HG02759 (cell line): ENCODE results near the gene CHST11.

Experiments used
- ATAC-seq: cut with Tn5 transposase; IDR thresholded peaks from one replicate; pipeline ENCODE4 v1.9.1; 2021; ENCODE audit warnings: mild to moderate bottlenecking, moderate library complexity; ENCODE audit not compliant: unreplicated experiment

Gene CHST11

DNA sequence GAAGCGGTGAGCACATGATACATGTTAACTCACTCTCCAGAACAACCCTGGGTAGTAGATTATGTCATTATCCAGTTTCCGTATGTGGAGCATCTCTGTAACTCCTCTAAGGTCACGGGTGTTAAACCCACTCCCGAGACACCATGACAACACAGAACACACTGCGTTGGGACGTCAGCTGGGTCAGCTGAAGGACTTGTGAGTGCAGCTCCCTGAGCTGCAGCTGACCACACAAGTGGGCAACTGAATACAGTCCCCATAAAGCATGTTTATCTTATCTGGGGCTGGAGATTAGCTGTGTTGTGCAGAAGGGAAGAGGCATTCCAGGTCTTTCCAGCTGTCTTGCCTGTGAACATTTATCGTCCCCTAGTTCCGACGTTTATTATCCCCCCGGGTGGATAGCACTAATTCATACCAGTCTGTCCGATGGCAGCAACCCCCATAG lies 211.5 kb downstream of the CHST11 start:
- no peak for ATAC-seq

DNA sequence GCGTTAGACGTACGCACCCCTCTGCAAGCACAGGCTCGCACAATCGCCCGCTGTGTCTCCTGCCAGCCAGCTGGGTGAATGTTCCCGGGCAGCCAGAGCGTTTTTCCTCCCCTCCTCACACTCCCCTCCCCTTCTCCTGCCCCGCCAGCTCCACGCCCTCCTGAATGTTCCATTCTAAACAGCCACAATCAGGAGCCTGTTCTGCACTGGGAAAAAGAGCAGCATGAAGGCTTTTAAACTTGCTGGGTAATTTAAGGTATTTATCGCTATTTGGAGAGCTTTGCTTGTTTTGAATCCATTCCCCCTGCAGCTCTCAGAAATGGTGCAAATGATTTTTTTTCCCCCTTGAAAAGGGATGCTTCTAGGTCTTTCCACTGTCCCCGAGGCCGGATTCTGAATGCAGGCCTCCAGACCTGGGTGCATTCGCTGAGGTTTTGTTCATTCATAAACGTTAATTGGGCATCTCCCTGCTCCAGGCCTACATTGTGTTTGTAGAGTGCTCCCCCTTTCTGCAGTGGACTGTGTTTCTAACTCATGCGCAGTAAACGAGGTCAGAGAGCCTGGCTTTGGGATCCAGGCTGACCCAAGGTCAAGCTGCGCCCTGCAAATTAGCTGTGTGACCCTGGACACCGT lies 212.5 kb downstream of the CHST11 start:
- ATAC-seq: no peak

DNA sequence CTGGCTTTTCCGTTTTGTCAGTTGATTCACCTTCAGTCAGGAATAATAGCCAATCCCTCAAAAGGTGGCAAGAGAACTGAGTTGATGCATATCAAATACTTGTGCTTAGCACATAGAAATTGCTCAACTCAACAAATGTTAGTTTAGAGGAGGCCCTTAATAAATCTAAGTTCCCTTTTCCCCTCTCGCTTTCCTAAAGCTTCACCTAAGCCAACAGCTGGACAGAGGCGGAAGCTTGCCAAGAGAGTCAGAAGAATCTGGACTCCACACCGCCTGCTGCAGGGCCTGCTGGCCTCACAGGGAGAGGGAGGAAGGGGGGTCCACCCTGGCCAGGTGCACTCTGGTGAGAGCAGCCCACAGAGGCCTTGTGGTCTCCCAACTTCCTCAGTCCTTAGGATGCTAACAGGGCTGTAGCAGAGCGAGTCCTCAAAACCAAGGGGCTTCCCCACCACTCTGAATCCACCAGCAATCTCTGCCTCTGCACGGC lies 213.1 kb downstream of the CHST11 start:
- peak; percentile 60 for ATAC-seq

DNA sequence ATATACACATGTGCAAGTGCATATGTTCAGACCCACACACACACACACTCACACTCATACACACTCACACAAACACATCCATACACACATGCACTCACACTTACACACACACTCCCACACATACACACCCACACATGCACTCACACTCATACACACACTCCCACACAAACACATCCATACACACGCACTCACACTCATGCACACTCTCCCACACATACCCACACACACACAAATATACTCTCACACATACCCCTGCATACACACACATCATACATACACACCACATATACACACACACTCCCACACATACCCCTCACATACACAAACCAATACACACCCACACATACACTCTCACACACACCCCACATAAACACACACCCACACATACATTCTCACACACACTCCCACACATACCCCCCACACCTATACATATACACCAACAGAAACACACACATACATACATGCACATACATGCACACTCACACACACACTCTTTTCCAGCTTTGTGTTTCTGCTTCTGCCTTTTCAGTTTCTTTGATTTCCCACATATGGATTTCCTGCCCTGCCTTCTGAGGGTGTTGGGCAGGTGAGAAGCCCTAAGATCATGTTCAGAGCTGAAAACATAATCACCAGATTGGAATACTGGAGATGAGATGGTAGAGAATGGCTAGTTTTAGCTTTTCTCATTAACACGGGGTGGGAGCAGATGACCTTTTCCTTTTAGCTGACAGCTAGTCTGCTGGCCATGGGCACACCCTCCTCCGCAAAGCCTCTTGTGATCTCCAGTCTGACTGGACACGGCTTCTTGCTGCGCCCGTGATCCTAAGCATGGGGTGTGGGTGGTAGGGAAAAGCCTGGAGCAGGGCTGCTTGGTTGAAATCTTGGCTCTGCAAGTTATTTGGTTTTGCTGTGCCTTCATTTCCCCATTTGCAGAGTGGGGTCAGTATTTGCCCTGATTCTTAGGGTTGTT lies 214.0 kb downstream of the CHST11 start:
- no peak for ATAC-seq

DNA sequence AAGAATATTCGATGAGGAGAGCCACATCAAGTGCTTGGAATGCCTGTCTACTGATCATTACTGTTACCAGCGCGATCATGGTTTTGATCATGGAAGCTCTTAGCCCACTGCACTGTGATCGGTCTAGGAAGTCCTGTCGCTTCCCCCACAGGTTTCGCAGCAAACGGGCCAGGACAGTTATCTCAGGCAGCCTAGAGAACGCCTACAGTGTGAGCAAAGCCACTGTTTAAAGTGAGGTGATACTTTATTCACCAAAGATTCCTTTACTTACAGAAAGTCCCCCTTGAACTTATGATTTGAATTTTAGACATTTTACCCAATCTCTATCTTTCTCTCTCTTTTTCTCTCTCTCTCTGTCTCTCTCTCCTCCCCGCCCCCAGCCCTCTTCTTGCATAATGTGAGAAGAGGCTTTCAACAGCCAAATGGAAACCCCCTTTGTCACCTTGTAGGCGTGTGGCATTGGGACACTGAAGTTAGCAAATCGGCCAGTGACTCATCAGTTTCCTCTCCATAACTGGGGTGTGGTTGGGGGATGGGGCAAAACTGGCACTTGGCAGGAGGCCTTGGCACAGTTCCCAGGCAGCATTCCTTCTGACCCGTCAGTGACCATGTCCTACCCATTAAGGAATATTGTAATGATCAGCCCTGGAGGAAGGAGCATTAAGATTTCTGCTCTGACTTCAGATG lies 214.8 kb downstream of the CHST11 start:
- ATAC-seq: peak; percentile 74

DNA sequence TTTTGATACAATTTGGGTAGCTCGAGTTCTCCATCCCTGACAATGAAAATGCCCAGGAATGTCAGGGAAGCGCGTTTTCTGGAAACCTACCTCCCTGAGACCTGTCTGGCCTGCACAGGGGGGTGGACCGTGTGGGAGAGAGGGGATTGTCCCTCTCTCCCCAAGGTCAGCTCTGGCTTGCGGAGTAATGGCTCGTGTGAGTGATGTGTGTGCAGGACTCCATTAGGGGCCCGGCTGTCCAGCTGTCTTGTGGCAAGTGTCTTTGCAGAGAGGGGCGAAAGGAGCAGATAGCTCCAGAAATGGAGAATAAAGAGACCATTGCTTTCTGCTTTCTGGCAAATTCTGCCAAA lies 215.3 kb downstream of the CHST11 start:
- no peak for ATAC-seq

DNA sequence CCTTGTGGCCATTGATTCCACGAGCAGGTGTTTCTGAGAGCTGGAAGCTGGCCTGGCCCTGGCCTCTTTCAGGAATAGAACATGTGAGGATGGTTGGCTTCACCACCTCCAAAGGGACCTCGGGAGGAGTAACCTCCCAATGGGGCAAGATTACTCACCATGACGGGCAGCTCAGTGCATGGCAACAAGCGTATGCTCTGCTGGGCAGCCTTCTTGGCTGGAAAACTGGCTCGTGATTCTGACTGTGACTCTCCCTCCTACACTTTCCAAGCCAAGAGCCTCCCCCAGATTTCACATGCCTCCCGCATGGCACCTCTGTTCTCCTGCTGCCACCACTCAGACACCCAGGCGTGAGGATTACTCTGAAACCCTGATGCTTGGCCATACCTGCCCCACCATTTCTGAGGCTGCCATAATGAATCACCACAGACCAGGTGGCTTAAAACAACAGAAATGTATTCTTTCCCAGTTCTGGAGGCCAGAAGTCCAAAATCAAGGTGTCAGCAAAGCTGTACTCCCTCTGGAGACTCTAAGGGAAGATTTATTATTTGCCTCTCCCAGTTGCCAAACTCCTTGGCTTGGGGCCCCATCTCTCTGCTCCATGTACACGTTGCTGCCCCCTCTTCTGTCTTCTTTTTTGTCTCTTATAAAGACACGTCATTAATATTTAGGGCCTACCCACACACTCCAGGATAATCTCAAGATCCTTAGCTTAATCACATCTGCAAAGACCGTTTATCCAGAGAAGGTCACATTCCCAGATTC lies 215.9 kb downstream of the CHST11 start:
- ATAC-seq: no peak

DNA sequence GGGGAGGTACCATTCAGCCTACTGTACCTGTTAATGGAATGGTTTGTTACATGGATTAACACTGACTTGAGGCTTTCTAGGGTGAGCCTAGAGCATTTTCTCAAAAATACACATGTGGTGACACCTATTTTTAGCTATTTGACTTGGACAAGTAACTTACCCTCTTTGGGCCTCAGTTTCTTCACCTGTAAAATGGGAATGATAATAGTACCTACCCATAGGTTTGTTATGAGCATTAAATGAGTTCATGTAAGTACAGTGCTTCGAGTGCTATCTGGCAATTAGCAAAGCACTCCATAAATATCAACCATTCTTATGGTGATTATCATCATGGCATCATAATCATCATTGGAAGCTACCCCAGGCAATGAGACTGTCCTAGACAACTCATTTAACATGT lies 216.5 kb downstream of the CHST11 start:
- no peak for ATAC-seq

DNA sequence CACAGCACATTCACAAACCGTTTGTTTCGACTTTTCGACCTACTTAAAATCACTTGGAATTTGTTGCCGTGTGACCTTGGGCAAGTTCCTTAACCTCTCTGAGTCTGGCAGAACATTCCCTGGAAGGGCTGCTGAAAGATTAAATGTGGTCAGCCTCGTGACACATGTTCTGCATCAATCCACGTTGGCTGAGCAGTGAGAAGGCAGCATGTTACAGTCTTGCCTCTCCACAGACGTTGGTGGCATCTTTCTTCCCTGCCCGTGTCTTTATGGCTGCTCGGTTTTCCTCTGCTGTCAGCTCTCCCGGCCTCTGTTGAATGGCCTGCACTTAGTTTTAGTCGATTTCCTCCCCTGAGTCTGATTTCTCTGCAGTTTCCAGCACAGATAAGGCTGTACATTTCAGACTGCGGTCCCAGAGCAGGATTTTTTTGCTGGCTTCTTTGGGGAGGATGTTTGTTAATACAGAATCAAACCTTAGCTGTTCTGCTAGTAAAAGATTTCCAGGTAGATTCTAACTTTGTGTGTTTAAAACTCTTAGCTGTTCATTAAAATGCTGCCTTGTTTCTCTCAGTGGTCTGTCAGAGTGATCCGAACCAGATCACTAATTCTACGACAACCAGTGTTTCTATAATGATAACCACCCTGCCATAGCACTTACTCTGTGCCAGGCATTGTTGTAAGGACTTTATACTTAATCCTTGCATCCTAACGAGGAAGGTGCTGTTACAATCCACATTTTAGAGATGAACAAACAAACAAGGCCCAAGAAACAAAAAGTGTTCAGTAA lies 217.1 kb downstream of the CHST11 start:
- ATAC-seq: no peak

DNA sequence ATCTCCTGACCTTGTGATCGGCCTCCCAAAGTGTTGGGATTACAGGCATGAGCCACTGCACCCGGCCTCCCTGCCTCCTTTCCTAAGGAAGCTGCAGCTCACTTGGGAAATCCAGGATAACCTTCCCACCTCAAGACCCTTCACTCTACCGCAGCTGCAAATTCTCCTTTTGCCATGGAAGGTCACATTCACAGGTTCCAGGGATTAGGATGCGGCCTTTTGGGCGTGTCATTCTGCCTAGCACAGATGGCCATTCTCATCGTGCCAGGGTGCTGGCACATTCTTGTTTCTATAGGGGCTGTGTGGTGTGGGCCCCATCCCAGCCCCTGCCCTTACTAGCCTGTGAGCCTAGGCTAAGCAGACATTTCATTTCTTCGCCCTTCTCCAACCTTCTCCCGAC lies 219.9 kb downstream of the CHST11 start:
- no peak for ATAC-seq

DNA sequence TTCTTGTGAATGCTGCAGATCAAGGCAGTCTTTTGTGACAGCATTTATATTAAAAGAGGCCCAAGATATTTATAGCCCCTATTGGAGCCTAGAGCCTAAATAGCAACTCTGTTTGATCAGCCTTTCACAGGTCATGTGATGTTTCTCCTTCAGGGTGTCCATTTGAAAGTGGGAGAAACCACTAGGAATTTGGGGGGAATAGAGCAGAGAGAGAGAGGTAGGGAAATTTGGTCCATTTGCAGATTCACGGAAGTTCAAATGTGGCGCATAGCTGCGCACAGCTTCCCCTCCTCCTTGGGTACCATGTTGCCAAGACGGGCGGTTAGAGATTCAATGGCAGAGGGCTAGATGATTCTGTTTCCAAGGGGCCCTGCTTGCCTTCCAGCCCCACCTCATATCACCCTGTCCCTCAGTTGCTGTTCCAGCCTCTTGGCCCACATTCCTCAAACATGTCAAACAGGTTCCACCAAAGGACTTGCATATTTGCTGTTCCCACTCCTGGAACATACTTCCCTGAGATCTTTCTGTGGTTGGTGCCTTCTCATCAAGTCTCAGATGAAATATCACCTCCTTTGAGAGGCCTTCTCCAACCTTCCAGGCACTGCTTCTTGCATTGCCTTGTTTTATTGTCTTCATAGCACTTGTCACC lies 220.8 kb downstream of the CHST11 start:
- no peak for ATAC-seq

DNA sequence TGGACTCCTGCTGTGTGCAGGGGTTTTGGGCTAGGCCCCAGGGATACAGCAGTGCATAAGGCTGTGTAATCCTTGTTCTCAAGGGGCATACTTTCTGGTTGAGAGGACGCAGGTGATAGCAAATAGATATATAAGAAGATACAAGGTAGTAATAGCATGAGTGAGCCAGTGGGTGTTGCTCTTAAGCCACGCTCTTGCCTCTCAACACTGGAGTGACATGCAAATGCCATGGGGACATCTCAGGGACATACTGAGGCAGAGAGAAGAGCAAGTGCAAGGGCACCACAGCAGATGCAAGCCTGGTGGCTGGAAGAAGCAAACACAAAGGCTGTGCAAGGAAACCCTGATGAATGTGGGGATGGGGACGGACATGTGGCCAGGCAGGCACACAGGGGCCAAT lies 223.3 kb downstream of the CHST11 start:
- ATAC-seq: peak; percentile 66

DNA sequence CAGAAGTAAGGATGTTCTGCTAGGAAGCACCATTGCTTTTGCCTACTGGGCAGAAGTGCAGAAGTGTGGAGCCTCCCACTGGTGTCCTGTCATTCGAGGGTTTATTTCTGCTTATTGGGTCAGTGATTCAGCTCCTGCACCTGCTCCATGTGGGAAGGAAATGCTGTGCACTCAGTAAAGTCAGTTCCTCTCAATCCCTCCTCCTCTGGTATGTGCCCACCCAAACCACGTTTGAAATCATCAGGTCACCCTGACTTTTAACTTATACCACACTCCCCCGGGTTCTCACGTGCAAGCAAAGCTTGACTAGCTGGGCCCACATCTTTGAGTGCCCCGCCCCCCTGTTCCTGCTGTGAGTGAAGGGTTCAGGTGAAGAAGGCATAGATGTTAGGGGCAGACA lies 223.7 kb downstream of the CHST11 start:
- no peak for ATAC-seq

DNA sequence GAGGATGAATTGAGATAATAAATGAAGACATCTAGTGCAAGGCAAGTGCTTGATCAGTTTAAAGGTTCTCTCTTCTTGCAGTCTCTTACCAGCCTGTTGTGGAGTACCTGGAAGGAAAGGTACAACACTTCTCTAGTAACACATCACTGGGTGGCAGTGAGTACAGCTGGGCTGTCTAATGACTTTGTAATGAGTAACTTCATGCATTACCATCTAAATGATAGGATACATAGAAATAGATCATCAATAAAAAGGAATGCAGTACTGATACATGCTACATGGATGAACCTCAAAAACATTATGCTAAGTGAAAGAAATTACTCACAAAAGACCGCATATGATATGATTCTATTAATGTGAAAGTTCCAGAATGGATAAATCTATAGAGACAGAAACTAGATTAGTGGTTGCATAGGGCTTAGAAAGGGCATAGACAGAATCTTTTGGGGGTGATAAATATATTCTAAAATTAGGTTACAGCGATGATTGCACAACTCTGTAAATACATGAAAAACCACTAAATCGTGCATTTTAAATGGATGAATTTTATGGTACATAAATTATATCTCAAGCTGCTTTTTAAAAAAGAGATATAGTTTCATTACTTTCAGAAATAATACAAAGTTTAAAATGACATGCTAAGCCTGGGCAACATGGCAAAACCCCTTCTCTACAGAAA lies 224.4 kb downstream of the CHST11 start:
- no peak for ATAC-seq

DNA sequence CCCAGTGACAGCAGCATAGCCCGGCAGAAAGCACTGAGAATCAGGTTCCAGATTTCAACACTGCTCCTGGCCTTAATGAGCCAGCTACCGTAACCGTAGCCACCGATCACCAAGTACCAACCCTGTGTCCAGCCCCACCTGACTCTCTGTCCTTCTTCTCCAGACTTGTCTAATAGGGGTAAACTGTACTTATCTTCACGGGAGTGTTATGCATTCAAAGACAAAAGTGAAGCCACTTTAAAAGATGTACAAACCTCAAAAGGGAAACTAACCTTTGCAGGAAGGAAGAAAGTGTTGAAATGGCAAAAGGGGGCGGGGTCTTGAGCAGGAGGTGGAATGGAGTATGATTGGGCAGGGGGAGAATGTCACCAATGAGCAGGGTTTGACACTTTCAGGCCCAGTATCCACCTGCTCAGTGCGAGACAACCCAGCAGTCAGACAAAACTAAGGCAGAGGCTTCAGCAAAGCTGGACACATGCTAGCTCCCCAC lies 226.1 kb downstream of the CHST11 start:
- ATAC-seq: peak; percentile 56

DNA sequence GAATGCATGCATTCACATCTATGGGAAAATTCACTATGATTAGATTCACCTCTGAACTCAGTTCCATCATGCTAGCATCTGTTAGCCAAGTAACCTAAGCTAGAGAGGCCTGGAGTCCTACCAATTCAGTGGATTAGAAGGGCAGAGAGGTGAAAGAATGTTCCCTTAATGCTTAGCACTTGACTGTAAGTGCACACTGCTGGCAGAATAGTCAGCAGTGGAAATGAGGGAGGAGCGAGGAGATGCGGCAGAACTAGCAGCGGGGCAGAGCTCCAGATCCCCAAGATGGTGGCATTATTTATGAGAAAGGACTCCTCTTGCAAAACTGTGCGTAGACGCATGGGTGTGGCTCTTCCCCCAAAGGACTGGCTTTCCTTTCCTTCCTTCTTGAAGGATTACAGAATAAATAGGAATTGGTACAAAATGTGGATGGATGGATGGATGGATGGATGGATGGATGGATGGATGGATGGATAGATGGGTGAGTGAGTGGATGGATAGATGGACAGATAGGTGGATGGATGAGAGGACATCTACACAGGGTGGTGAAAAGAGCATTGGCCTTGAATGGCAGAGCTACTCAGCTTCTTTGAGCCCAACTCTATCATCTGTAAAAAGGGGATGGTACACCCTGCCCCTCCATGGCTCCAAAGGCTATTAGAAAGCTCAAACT lies 227.2 kb downstream of the CHST11 start:
- no peak for ATAC-seq

DNA sequence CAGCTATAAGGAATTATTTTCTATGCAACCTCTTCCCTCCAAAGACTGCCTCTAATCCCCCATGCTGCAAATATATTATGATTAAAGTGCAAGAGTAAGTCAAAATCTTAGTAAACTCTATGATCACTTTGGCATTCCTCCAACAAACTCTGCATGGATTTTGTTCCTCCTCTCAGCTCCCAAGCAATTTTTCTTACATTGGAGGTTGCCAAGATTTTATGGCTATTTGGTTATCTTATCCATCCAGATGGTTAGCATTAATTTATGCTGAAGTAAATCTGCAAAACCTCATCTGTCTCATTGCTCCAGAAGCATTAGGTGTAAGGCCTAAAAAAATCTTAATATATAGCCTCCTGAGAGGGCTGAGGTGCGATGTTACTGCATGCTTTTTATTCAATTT lies 228.1 kb downstream of the CHST11 start:
- no peak for ATAC-seq

DNA sequence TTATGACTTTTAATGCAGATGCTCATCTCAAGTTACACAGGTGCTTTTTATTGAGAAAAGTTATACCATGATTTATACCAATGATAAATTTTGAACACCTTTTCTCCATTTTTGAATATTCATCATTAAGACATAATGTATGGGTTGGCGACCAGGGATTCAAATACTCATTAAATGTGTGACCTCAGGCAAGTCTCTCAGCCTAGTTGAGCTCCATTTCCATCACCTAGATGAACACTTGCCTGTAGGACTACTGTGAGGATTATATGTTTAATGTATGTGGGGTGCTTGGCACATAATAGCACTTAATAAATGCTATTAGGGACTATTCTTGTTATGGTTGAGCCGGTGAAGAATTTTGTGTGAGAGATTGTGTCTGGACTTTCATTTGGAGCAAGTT lies 228.6 kb downstream of the CHST11 start:
- no peak for ATAC-seq
